ENCODE measurements around the gene CPNE1. TPM values are rescaled to one million over a fixed set of nuclear protein-coding genes. Genes with fewer than 3 reads are reported as not detected.

Gene CPNE1
- total RNA-seq, 1 experiment from 2014 or later: 335 TPM

- peaks cover 15% of the 10 kb centered on the region for H3K36me3 ChIP-seq
- peak; percentile 75 for DNase-seq
- H3K9me3 ChIP-seq: no peaks in the 10 kb centered on the region
- no peaks in the 10 kb centered on the region for H3K27me3 ChIP-seq
- peak overlapping the region; percentile 46 for H3K4me3 ChIP-seq
These were observed 47.1 kb downstream of the CPNE1 start for GRCh38 chr20:35617397-35618262.

- Histone ChIP-seq H3K9me3 (no peaks in the 10 kb centered on the region), H3K36me3 (peaks cover 6% of the 10 kb centered on the region), H3K27me3 (no peaks in the 10 kb centered on the region), H3K4me3 (peak overlapping the region; percentile 46)
- DNase-seq: peak; percentile 89
These were observed 48.0 kb downstream of the CPNE1 start for GRCh38 chr20:35616465-35617396.

- H3K36me3 ChIP-seq: no peaks in the 10 kb centered on the region; the same call in 1 of the 2 replicates
- H3K27me3 ChIP-seq: no peaks in the 10 kb centered on the region
- H3K9me3 ChIP-seq: no peaks in the 10 kb centered on the region
- DNase-seq: peak; percentile 99
- H3K4me3 ChIP-seq: peak within 1 kb of the TSS; percentile 46
These were observed 48.8 kb downstream of the CPNE1 start, which contains the start of gene SPAG4 for GRCh38 chr20:35615667-35616464. Gene SPAG4, plus strand, starts transcription at chr20:35615829. Its CDS starts 175 bp downstream, at chr20:35616004.

- Histone ChIP-seq H3K4me3 (no peak overlapping the region), H3K27me3 (no peaks in the 10 kb centered on the region), H3K36me3 (no peaks in the 10 kb centered on the region), H3K9me3 (no peaks in the 10 kb centered on the region)
- DNase-seq: no peak
These were observed 53.2 kb downstream of the CPNE1 start for GRCh38 chr20:35611482-35611881.

- no peak overlapping the region for H3K4me3 ChIP-seq
- no peak for DNase-seq
- H3K36me3 ChIP-seq: no peaks in the 10 kb centered on the region
- H3K27me3 ChIP-seq: no peaks in the 10 kb centered on the region
- no peaks in the 10 kb centered on the region for H3K9me3 ChIP-seq
These were observed 53.8 kb downstream of the CPNE1 start for GRCh38 chr20:35610833-35611427.

- Histone ChIP-seq H3K9me3 (no peaks in the 10 kb centered on the region), H3K27me3 (no peaks in the 10 kb centered on the region), H3K36me3 (no peaks in the 10 kb centered on the region), H3K4me3 (no peak overlapping the region)
- DNase-seq: no peak
These were observed 57.5 kb downstream of the CPNE1 start for GRCh38 chr20:35607003-35607735.

- Histone ChIP-seq H3K9me3 (no peaks in the 10 kb centered on the region), H3K36me3 (no peaks in the 10 kb centered on the region), H3K27me3 (peaks cover 3% of the 10 kb centered on the region), H3K4me3 (no peak overlapping the region)
- no peak for DNase-seq
These were observed 58.6 kb downstream of the CPNE1 start for GRCh38 chr20:35606127-35606526.

GRCh38 chr20:35604449-35604747, 60.3 kb downstream of the CPNE1 start:
- no peak overlapping the region for H3K4me3 ChIP-seq
- no peaks in the 10 kb centered on the region for H3K9me3 ChIP-seq
- H3K36me3 ChIP-seq: no peaks in the 10 kb centered on the region
- peaks cover 12% of the 10 kb centered on the region for H3K27me3 ChIP-seq
- DNase-seq: no peak

GRCh38 chr20:35603695-35604448, 60.8 kb downstream of the CPNE1 start:
- H3K36me3 ChIP-seq: no peaks in the 10 kb centered on the region
- H3K9me3 ChIP-seq: no peaks in the 10 kb centered on the region
- no peak overlapping the region for H3K4me3 ChIP-seq
- peaks cover 12% of the 10 kb centered on the region for H3K27me3 ChIP-seq
- DNase-seq: no peak

- no peak for DNase-seq
- no peak overlapping the region for H3K4me3 ChIP-seq
- H3K27me3 ChIP-seq: peaks cover 15% of the 10 kb centered on the region
- no peaks in the 10 kb centered on the region for H3K36me3 ChIP-seq
- no peaks in the 10 kb centered on the region for H3K9me3 ChIP-seq
These were observed 61.7 kb downstream of the CPNE1 start for GRCh38 chr20:35602851-35603495.

GRCh38 chr20:35601990-35602389, 62.7 kb downstream of the CPNE1 start:
- peaks cover 15% of the 10 kb centered on the region for H3K27me3 ChIP-seq
- H3K36me3 ChIP-seq: no peaks in the 10 kb centered on the region
- no peak for DNase-seq
- H3K4me3 ChIP-seq: no peak overlapping the region
- H3K9me3 ChIP-seq: no peaks in the 10 kb centered on the region

- Histone ChIP-seq H3K36me3 (no peaks in the 10 kb centered on the region), H3K4me3 (peak overlapping the region; percentile 33), H3K9me3 (no peaks in the 10 kb centered on the region), H3K27me3 (peaks cover 15% of the 10 kb centered on the region)
- peak; percentile 75 for DNase-seq
These were observed 63.4 kb downstream of the CPNE1 start for GRCh38 chr20:35600993-35601973.

- no peak for DNase-seq
- Histone ChIP-seq H3K9me3 (no peaks in the 10 kb centered on the region), H3K4me3 (no peak overlapping the region), H3K36me3 (no peaks in the 10 kb centered on the region), H3K27me3 (peaks cover 15% of the 10 kb centered on the region)
These were observed 64.3 kb downstream of the CPNE1 start for GRCh38 chr20:35600176-35600992.

All from MG63 (cell line).